ENCODE data around the gene IL34.

The IL34 gene

GRCh38 chr16:70646260-70647241 is at the start of gene IL34:
Gene IL34 (plus strand): TSS chr16:70646559. CDS start chr16:70646948, 389 bp downstream.
- Histone ChIP-seq H3K36me3 (ENCODE audit: insufficient read depth, low read depth, low read length) (no peaks in the 10 kb centered on the region), H3K27ac (ENCODE audit: low read length) (no peak within 1 kb of the TSS), H3K9me3 (ENCODE audit: insufficient read depth, low read depth, low read length) (no peaks in the 10 kb centered on the region), H3K4me1 (ENCODE audit: insufficient read depth, low read length) (0 out of 2 replicates have a peak, but pooled peaks cover 2% of the 10 kb centered on the region), H3K9ac (ENCODE audit: low read depth, low read length) (no peak within 1 kb of the TSS), H3K4me3 (ENCODE audit: low read length) (no peak within 1 kb of the TSS), H3K27me3 (ENCODE audit: insufficient read depth, low read length) (no peaks in the 10 kb centered on the region)

GRCh38 chr16:70597135-70597835 is 49.1 kb upstream of the IL34 start:
- Histone ChIP-seq H3K27me3 (ENCODE audit: insufficient read depth, low read length) (no peaks in the 10 kb centered on the region), H3K27ac (ENCODE audit: low read length) (no peak overlapping the region), H3K9ac (ENCODE audit: low read depth, low read length) (no peak overlapping the region), H3K9me3 (ENCODE audit: insufficient read depth, low read depth, low read length) (no peaks in the 10 kb centered on the region), H3K4me3 (ENCODE audit: low read length) (no peak overlapping the region), H3K36me3 (ENCODE audit: insufficient read depth, low read depth, low read length) (no peaks in the 10 kb centered on the region), H3K4me1 (ENCODE audit: insufficient read depth, low read length) (no peaks in the 10 kb centered on the region)

GRCh38 chr16:70598937-70599503 is 47.3 kb upstream of the IL34 start:
- no peak overlapping the region for H3K27ac ChIP-seq (ENCODE audit: low read length)
- no peak overlapping the region for H3K4me3 ChIP-seq (ENCODE audit: low read length)
- H3K36me3 ChIP-seq (ENCODE audit: insufficient read depth, low read depth, low read length) = no peaks in the 10 kb centered on the region
- no peaks in the 10 kb centered on the region for H3K4me1 ChIP-seq (ENCODE audit: insufficient read depth, low read length)
- no peaks in the 10 kb centered on the region for H3K9me3 ChIP-seq (ENCODE audit: insufficient read depth, low read depth, low read length)
- no peaks in the 10 kb centered on the region for H3K27me3 ChIP-seq (ENCODE audit: insufficient read depth, low read length)
- H3K9ac ChIP-seq (ENCODE audit: low read depth, low read length) = no peak overlapping the region

- Histone ChIP-seq H3K9me3 (ENCODE audit: insufficient read depth, low read depth, low read length) (no peaks in the 10 kb centered on the region), H3K4me3 (ENCODE audit: low read length) (no peak overlapping the region), H3K9ac (ENCODE audit: low read depth, low read length) (no peak overlapping the region), H3K36me3 (ENCODE audit: insufficient read depth, low read depth, low read length) (no peaks in the 10 kb centered on the region), H3K27me3 (ENCODE audit: insufficient read depth, low read length) (no peaks in the 10 kb centered on the region), H3K4me1 (ENCODE audit: insufficient read depth, low read length) (no peaks in the 10 kb centered on the region), H3K27ac (ENCODE audit: low read length) (no peak overlapping the region)
Measured at GRCh38 chr16:70600730-70601129, 45.6 kb upstream of the IL34 start.

- no peaks in the 10 kb centered on the region for H3K9me3 ChIP-seq (ENCODE audit: insufficient read depth, low read depth, low read length)
- H3K4me3 ChIP-seq (ENCODE audit: low read length) = no peak overlapping the region
- H3K27ac ChIP-seq (ENCODE audit: low read length) = no peak overlapping the region
- no peaks in the 10 kb centered on the region for H3K27me3 ChIP-seq (ENCODE audit: insufficient read depth, low read length)
- H3K36me3 ChIP-seq (ENCODE audit: insufficient read depth, low read depth, low read length) = no peaks in the 10 kb centered on the region
- H3K9ac ChIP-seq (ENCODE audit: low read depth, low read length) = no peak overlapping the region
- no peaks in the 10 kb centered on the region for H3K4me1 ChIP-seq (ENCODE audit: insufficient read depth, low read length)
Measured at GRCh38 chr16:70601576-70602575, 44.5 kb upstream of the IL34 start.

- no peaks in the 10 kb centered on the region for H3K9me3 ChIP-seq (ENCODE audit: insufficient read depth, low read depth, low read length)
- no peak overlapping the region for H3K4me3 ChIP-seq (ENCODE audit: low read length)
- H3K27ac ChIP-seq (ENCODE audit: low read length) = no peak overlapping the region
- no peaks in the 10 kb centered on the region for H3K36me3 ChIP-seq (ENCODE audit: insufficient read depth, low read depth, low read length)
- no peaks in the 10 kb centered on the region for H3K27me3 ChIP-seq (ENCODE audit: insufficient read depth, low read length)
- no peaks in the 10 kb centered on the region for H3K4me1 ChIP-seq (ENCODE audit: insufficient read depth, low read length)
- no peak overlapping the region for H3K9ac ChIP-seq (ENCODE audit: low read depth, low read length)
Measured at GRCh38 chr16:70602831-70603230, 43.5 kb upstream of the IL34 start.

- no peak overlapping the region for H3K4me3 ChIP-seq (ENCODE audit: low read length)
- H3K9ac ChIP-seq (ENCODE audit: low read depth, low read length) = no peak overlapping the region
- no peaks in the 10 kb centered on the region for H3K27me3 ChIP-seq (ENCODE audit: insufficient read depth, low read length)
- H3K36me3 ChIP-seq (ENCODE audit: insufficient read depth, low read depth, low read length) = no peaks in the 10 kb centered on the region
- no peaks in the 10 kb centered on the region for H3K9me3 ChIP-seq (ENCODE audit: insufficient read depth, low read depth, low read length)
- H3K27ac ChIP-seq (ENCODE audit: low read length) = no peak overlapping the region
- no peaks in the 10 kb centered on the region for H3K4me1 ChIP-seq (ENCODE audit: insufficient read depth, low read length)
Measured at GRCh38 chr16:70604407-70605282, 41.7 kb upstream of the IL34 start.

GRCh38 chr16:70605283-70605657 is 41.1 kb upstream of the IL34 start:
- Histone ChIP-seq H3K4me1 (ENCODE audit: insufficient read depth, low read length) (no peaks in the 10 kb centered on the region), H3K9ac (ENCODE audit: low read depth, low read length) (no peak overlapping the region), H3K27ac (ENCODE audit: low read length) (no peak overlapping the region), H3K27me3 (ENCODE audit: insufficient read depth, low read length) (no peaks in the 10 kb centered on the region), H3K4me3 (ENCODE audit: low read length) (no peak overlapping the region), H3K9me3 (ENCODE audit: insufficient read depth, low read depth, low read length) (no peaks in the 10 kb centered on the region), H3K36me3 (ENCODE audit: insufficient read depth, low read depth, low read length) (no peaks in the 10 kb centered on the region)

- Histone ChIP-seq H3K9me3 (ENCODE audit: insufficient read depth, low read depth, low read length) (no peaks in the 10 kb centered on the region), H3K36me3 (ENCODE audit: insufficient read depth, low read depth, low read length) (peaks cover 6% of the 10 kb centered on the region), H3K4me1 (ENCODE audit: insufficient read depth, low read length) (no peaks in the 10 kb centered on the region), H3K4me3 (ENCODE audit: low read length) (no peak overlapping the region), H3K27ac (ENCODE audit: low read length) (no peak overlapping the region), H3K9ac (ENCODE audit: low read depth, low read length) (no peak overlapping the region), H3K27me3 (ENCODE audit: insufficient read depth, low read length) (no peaks in the 10 kb centered on the region)
Measured at GRCh38 chr16:70608521-70608920, 37.8 kb upstream of the IL34 start.

Measured in iPS-20b (cell line).